OCI-LY3 (cell line): ENCODE measurements around the gene SPOUT1.

Experiments used
- EZH2phosphoT487 ChIP-seq: fragments of 200-600 bp; shearing (Covaris generic); IDR thresholded peaks from 2 replicates; pipeline ENCODE4 v1.6.1; 2018; ENCODE audit warnings: antibody characterized with exemption, mixed run types, low read depth
- TF ChIP-seq, protein P1 (sequence below): fragments of 200-600, 300-600 bp; sonication (generic); IDR thresholded peaks from 2 replicates; pipeline ENCODE4 v1.5.1; 2014; ENCODE audit warnings: antibody characterized with exemption, low read length, low read depth

DNA sequence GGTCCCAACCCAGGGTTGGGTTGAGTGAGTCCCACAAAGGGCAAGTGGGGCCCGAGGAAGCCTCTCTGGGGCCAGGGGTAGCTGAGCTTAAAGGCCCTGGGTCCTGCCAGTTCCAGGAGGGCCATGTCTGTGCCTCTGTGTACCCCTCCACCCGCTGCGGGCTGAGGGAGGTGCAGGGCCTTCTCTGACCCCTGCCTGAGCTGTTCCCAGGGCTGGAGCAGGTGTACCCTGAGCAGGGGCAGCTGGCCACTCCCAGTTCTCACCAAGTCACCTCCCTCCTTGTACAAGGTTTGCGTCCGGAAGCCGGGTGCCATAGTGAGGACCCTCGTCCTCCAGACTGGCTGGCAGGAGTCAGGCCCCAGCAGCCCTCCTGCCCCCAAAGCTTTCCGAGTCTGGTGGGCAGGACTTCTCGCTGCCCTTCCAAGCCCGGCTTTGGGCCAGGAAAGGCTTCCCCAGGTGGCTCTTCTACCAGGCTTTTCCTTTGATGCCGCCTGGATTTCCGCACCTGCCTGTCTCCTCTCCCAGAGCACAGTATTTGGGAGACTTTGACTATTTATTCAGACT, 20.5 kb downstream of the SPOUT1 start:
- TF ChIP-seq, protein P1, sequence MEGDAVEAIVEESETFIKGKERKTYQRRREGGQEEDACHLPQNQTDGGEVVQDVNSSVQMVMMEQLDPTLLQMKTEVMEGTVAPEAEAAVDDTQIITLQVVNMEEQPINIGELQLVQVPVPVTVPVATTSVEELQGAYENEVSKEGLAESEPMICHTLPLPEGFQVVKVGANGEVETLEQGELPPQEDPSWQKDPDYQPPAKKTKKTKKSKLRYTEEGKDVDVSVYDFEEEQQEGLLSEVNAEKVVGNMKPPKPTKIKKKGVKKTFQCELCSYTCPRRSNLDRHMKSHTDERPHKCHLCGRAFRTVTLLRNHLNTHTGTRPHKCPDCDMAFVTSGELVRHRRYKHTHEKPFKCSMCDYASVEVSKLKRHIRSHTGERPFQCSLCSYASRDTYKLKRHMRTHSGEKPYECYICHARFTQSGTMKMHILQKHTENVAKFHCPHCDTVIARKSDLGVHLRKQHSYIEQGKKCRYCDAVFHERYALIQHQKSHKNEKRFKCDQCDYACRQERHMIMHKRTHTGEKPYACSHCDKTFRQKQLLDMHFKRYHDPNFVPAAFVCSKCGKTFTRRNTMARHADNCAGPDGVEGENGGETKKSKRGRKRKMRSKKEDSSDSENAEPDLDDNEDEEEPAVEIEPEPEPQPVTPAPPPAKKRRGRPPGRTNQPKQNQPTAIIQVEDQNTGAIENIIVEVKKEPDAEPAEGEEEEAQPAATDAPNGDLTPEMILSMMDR = no peak
- TF ChIP-seq EZH2phosphoT487 = no peak
